ENCODE measurements around the gene DCP2.

DNA sequence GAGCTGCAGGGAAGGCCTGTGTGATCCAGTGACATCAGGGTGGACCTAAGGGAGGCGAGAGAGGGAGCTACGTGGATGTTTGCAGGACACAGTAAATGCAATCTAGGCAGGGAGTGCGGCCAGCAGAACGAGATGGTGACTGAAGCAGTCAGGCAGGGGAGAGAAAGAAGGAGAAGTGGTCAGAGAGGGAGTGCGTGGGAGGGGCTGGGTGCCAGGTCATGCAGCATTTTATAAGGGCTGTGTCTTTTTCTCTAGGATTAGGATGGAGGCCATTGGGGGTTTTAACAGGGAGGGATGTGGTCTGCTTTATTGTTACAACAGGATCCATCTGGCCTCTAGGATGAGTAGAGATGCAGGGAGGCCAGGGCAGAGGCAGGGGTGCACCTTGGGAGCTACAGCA lies 80.4 kb downstream of the DCP2 start:
- TF ChIP-seq CTCF (IDR thresholded peaks at IDR 0.05), result no peak
- no peak for TF ChIP-seq EP300 (IDR thresholded peaks at IDR 0.05)
